Endometrial microvascular endothelial cells (primary cell): ENCODE data around the gene IKZF3. TPM values are rescaled to one million over a fixed set of nuclear protein-coding genes. Genes with fewer than 3 reads are reported as not detected.
"Not testable (repeated sequence)": the region's sequence is repeated elsewhere in the genome, so short reads cannot be mapped to it uniquely, and the experiment has no call there.

Experiments used
- in situ Hi-C: cut with HindIII; loops from 2 replicates; pipeline ENCODE4 v1.10.0; 2017; ENCODE audit warnings: low sequenced_read_pairs, low pct_unique_long_range_greater_than_20kb; ENCODE audit errors: inconsistent ontology term
- total RNA-seq: library from RNA; depleted of rRNA; stranded (reverse); fragments of >200 nt; gene quantifications from one replicate; pipeline ENCODE4 v1.2.3, GENCODE V29; 2015; ENCODE audit errors: inconsistent ontology term

IKZF3 gene
- total RNA-seq = not detected

GRCh38 chr17:39863918-39864746 is at the start of gene IKZF3:
IKZF3 (minus strand) TSS chr17:39864312; CDS start chr17:39864126, 186 bp downstream.
- in situ Hi-C loops = no loop called here

GRCh38 chr17:39908789-39909352 is 44.8 kb upstream of the IKZF3 start:
- in situ Hi-C loops = no loop called here

- in situ Hi-C loops = no loop called here
Measured at GRCh38 chr17:39904990-39905288, 40.8 kb upstream of the IKZF3 start.

GRCh38 chr17:39903158-39903884 is 39.2 kb upstream of the IKZF3 start:
- in situ Hi-C loops = no loop called here

GRCh38 chr17:39902027-39902426 is 37.9 kb upstream of the IKZF3 start:
- in situ Hi-C loops = not testable (repeated sequence)

GRCh38 chr17:39899215-39899614 is 35.1 kb upstream of the IKZF3 start:
- in situ Hi-C loops = no loop called here

GRCh38 chr17:39898088-39898487 is 34.0 kb upstream of the IKZF3 start:
- in situ Hi-C loops = no loop called here

- in situ Hi-C loops = no loop called here
Measured at GRCh38 chr17:39894681-39895376, 30.7 kb upstream of the IKZF3 start.

- in situ Hi-C loops = no loop called here
Measured at GRCh38 chr17:39889200-39889599, 25.1 kb upstream of the IKZF3 start.

GRCh38 chr17:39887078-39887477 is 23.0 kb upstream of the IKZF3 start:
- in situ Hi-C loops = no loop called here

GRCh38 chr17:39886102-39886501 is 22.0 kb upstream of the IKZF3 start:
- in situ Hi-C loops = not testable (repeated sequence)

- in situ Hi-C loops = no loop called here
Measured at GRCh38 chr17:39872751-39873150, 8.6 kb upstream of the IKZF3 start.

- in situ Hi-C loops = no loop called here
Measured at GRCh38 chr17:39871801-39872200, 7.7 kb upstream of the IKZF3 start.

GRCh38 chr17:39870776-39871175 is 6.7 kb upstream of the IKZF3 start:
- in situ Hi-C loops = no loop called here

GRCh38 chr17:39868554-39868942 is 4.4 kb upstream of the IKZF3 start:
- in situ Hi-C loops = no loop called here

GRCh38 chr17:39867880-39868553 is 3.9 kb upstream of the IKZF3 start, which contains the start of gene ZPBP2:
ZPBP2 (plus strand) TSS chr17:39868202; CDS start chr17:39868355, 153 bp downstream.
- in situ Hi-C loops = no loop called here

- in situ Hi-C loops = no loop called here
Measured at GRCh38 chr17:39867084-39867879, 3.2 kb upstream of the IKZF3 start.
